Body of pancreas (tissue), 4 donors: ENCODE data around the gene CCDC83.

Experiments used
- POLR2A ChIP-seq, 3 donors: fragments of 450-650 bp; IDR thresholded peaks; one replicate each; pipeline ENCODE4 v1.6.1; 2016; ENCODE audit warnings: antibody characterized with exemption in 3 of 3, mild to moderate bottlenecking in 2 of 3
- TF ChIP-seq, protein P1 (sequence below), 7 experiments: fragments of 450-650 bp in 4 of 7; fragments of 200-600 bp in 3 of 7; sonication (generic) in 3 of 7; IDR thresholded peaks; one replicate each; pipeline ENCODE4 v1.5.1; 2016 to 2019; ENCODE audit warnings: antibody characterized with exemption in 7 of 7

DNA sequence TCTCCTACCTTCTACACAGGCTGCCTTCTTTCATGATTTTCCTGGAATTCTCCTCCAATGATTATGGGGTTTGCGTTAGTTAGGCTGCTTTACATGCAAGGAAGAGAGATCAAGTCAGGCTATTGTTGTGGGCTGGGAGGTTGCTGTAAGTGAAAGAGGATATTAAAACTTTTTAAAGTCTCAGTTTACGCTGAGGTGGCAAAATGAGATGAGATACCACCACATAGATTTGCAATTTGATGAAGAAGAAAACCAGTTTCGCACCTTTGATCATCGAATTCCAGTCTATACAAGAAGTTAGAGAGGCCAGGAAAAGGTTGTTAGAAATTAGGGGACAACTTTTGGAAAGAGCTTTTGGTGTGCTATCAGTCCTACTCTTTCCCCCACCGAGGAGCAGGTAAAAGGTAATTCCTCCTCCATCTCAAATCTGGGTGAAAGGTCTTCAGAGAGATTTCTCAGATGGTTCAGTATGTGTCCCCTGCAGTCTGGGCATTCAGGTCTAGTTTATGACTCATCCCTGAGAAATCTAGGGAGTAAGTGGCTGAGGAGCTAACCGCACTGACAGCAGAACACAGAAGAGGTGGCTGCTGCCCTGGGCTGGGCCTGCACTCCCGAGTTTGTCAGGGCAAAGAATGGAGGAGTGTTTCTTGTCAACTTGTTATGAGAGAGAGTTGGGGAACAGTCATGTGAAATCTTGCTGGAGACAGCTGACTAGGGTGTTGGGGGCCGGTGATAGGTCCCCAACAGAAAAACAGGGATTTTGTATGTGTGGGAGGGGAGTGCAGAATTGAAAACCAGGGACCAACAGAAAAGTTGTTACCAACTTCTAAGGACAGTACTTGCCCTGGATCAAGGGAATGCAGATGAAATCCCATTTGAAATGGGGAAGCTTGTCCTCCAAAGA lies 34.7 kb downstream of the CCDC83 start:
- TF ChIP-seq, protein P1, sequence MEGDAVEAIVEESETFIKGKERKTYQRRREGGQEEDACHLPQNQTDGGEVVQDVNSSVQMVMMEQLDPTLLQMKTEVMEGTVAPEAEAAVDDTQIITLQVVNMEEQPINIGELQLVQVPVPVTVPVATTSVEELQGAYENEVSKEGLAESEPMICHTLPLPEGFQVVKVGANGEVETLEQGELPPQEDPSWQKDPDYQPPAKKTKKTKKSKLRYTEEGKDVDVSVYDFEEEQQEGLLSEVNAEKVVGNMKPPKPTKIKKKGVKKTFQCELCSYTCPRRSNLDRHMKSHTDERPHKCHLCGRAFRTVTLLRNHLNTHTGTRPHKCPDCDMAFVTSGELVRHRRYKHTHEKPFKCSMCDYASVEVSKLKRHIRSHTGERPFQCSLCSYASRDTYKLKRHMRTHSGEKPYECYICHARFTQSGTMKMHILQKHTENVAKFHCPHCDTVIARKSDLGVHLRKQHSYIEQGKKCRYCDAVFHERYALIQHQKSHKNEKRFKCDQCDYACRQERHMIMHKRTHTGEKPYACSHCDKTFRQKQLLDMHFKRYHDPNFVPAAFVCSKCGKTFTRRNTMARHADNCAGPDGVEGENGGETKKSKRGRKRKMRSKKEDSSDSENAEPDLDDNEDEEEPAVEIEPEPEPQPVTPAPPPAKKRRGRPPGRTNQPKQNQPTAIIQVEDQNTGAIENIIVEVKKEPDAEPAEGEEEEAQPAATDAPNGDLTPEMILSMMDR (IDR thresholded peaks at IDR 0.05): no peak
- no peak for TF ChIP-seq POLR2A (IDR thresholded peaks at IDR 0.05)
